Right atrium auricular region (tissue), 2 donors: ENCODE data around the gene TSTD1. TPM values are rescaled to one million over a fixed set of nuclear protein-coding genes. Genes with fewer than 3 reads are reported as not detected.

ENCODE experiments used
- DNase-seq: peaks from one replicate; pipeline ENCODE4 v3.0.0-alpha.2; 2019; ENCODE audit warnings: low spot score
- H3K27ac ChIP-seq, 2 donors: fragments of 200-600 bp; sonication (generic); 1 replicate in 1 of 2; 2 replicates in 1 of 2; pipeline ENCODE4 v1.5.1; 2016 to 2019
- H3K27me3 ChIP-seq, 2 donors: fragments of 200-600 bp; sonication (generic); one replicate each; pipeline versions ENCODE4 v1.5.1 to v1.6.0; 2017 to 2019
- H3K36me3 ChIP-seq: fragments of 200-600 bp; sonication (generic); one replicate; pipeline ENCODE4 v1.5.1; 2016
- H3K4me1 ChIP-seq, 2 donors: fragments of 200-600 bp; sonication (generic); one replicate each; pipeline versions ENCODE4 v1.5.1 to v1.6.0; 2017 to 2019
- H3K4me3 ChIP-seq, 2 donors: fragments of 200-600 bp; sonication (generic); 1 replicate in 1 of 2; 2 replicates in 1 of 2; pipeline ENCODE4 v1.5.1; 2017 to 2019; ENCODE audit warnings: mild to moderate bottlenecking in 1 of 2, moderate library complexity in 1 of 2
- H3K9me3 ChIP-seq, 2 donors: fragments of 200-600 bp; sonication (generic); one replicate each; pipeline ENCODE4 v1.5.1; 2019
- CTCF ChIP-seq, 2 donors: fragments of 200-600 bp; sonication (generic); IDR thresholded peaks; one replicate each; pipeline ENCODE4 v1.5.1; 2019; ENCODE audit warnings: antibody characterized with exemption in 2 of 2
- total RNA-seq, 2 donors: library from RNA; depleted of rRNA; stranded (reverse); fragments of >200 nt; gene quantifications; one replicate each; pipeline ENCODE4 v1.1.0, GENCODE V29; 2016

Gene TSTD1, protein sequence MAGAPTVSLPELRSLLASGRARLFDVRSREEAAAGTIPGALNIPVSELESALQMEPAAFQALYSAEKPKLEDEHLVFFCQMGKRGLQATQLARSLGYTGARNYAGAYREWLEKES
- 100 to 1,000 TPM in 1 of 2 donors, 10 to 100 TPM in 1; 95.0 to 118 TPM for total RNA-seq

DNA sequence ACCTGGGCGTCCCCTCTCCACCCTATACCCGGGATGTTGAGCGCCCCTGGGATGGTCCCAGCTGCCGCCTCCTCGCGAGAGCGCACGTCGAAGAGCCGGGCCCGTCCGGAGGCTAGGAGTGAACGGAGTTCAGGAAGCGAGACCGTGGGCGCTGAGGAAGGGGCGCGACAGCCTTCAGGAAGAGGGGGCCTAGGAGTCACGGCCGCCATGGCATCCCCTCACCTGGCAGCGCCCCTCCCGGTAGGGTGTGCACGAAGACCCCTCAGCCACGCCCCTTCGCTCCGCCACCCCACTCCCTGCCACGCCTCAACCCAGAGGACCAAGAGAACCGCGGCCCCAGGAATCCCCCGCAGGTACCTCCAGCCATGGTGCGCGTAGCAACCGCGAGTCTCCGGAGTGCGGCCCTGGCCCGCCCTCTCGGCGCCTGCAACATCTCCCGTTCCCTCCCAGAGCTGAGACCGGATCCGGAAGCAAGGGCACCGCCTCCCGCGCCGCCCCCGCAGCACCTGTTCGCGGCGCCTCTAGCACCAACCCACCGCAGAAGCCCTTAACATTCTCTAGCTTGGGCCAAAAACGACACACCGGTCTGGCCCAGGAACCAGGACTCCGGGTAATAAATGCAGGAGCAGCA lies at the start of gene TSTD1:
TSTD1 (minus strand) TSS at position 442 of the 631 bp plus-strand sequence; CDS start at position 367, 75 bp downstream.
- no peak for TF ChIP-seq CTCF (IDR thresholded peaks at IDR 0.05)
- no peak for DNase-seq
- Histone ChIP-seq H3K9me3 (no peaks in the 10 kb centered on the region), H3K27ac (no peak within 1 kb of the TSS), H3K4me1 (peaks cover 0 to 13% of the 10 kb centered on the region in 2 donors), H3K36me3 (peaks cover 41% of the 10 kb centered on the region), H3K4me3 (peak within 1 kb of the TSS; percentile 58 to 64), H3K27me3 (no peaks in the 10 kb centered on the region)

DNA sequence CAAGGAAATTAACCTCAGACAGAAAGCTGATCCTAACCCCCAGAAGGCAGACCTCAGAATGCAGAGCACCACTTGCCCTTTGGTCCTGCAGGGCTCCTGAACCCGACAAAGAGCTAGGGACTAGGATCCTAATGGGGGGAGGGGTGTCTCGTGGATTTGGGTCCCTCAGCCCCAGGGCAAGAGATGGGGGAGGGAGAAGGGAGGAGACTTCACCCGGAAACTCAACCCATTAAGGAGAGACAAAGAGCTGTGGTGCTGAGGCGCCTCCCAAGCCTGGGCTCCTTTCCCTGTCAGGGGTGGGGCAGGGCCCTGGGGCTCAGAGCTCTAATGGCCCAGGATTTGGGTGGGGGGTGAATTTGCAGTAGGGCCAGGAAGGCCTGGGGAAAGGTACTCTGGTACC lies 47.7 kb upstream of the TSTD1 start:
- H3K36me3 ChIP-seq = no peaks in the 10 kb centered on the region
- H3K27ac ChIP-seq = no peak overlapping the region
- H3K4me1 ChIP-seq = no peaks in the 10 kb centered on the region
- H3K4me3 ChIP-seq = no peak overlapping the region
- no peaks in the 10 kb centered on the region for H3K27me3 ChIP-seq
- no peak for TF ChIP-seq CTCF (IDR thresholded peaks at IDR 0.05)
- no peak for DNase-seq
- no peaks in the 10 kb centered on the region for H3K9me3 ChIP-seq

DNA sequence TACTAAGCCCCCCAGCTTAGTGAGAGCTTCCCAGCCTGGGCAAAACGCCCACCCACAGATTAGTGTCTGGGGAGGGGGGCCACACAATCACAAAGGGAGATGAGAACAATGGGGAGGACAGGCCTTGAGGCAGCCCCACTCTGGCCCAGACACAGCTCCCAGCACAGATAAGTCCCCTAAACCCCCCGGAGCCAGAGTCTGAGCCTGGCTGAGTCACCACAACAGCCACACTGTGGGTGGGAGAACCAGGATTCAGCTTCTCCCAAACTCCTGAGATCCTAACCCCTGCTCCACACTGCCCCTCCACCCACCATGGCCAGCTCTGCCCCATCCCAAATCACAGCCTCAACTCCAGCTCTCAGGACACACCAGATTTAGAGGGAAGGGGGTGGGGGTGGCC lies 46.4 kb upstream of the TSTD1 start:
- Histone ChIP-seq H3K9me3 (no peaks in the 10 kb centered on the region), H3K36me3 (no peaks in the 10 kb centered on the region), H3K4me3 (no peak overlapping the region), H3K27ac (no peak overlapping the region), H3K4me1 (no peaks in the 10 kb centered on the region), H3K27me3 (no peaks in the 10 kb centered on the region)
- no peak for DNase-seq
- TF ChIP-seq CTCF (IDR thresholded peaks at IDR 0.05) = no peak

- no peak for DNase-seq
- Histone ChIP-seq H3K4me1 (no peaks in the 10 kb centered on the region), H3K9me3 (no peaks in the 10 kb centered on the region), H3K36me3 (no peaks in the 10 kb centered on the region), H3K4me3 (no peak overlapping the region), H3K27ac (no peak overlapping the region), H3K27me3 (no peaks in the 10 kb centered on the region)
- no peak for TF ChIP-seq CTCF (IDR thresholded peaks at IDR 0.05)
These were observed 45.8 kb upstream of the TSTD1 start for GRCh38 chr1:161084597-161084988.

- H3K4me3 ChIP-seq = no peak overlapping the region
- no peaks in the 10 kb centered on the region for H3K36me3 ChIP-seq
- H3K4me1 ChIP-seq = no peaks in the 10 kb centered on the region
- no peak for DNase-seq
- no peak for TF ChIP-seq CTCF (IDR thresholded peaks at IDR 0.05)
- H3K27ac ChIP-seq = peak overlapping the region; percentile 35 to 39
- no peaks in the 10 kb centered on the region for H3K9me3 ChIP-seq
- H3K27me3 ChIP-seq = no peaks in the 10 kb centered on the region
These were observed 45.2 kb upstream of the TSTD1 start for GRCh38 chr1:161083748-161084596.
